Activated CD4-positive, alpha-beta memory T cell treated with anti-CD3 and anti-CD28 coated beads for 36 hours (primary cell): ENCODE measurements around the gene KIF26B. TPM values are rescaled to one million over a fixed set of nuclear protein-coding genes. Genes with fewer than 3 reads are reported as not detected.

Source experiments
- CTCF ChIA-PET: fragments of 350-600 bp; sonication (Branson Sonifier 250); formaldehyde crosslinking; loops from one replicate; lab custom pipeline; 2021; ENCODE audit warnings: antibody characterized with exemption, inconsistent platforms; lab: Charles Lee
- POLR2A ChIA-PET: fragments of 350-600 bp; sonication (Branson Sonifier 250); formaldehyde crosslinking; loops from one replicate; lab custom pipeline; 2021; ENCODE audit warnings: antibody characterized with exemption; lab: Charles Lee
- DNase-seq: peaks from one replicate; pipeline ENCODE4 v3.0.0-alpha.2; 2020
- H3K27ac Mint-ChIP-seq: one replicate; pipeline ENCODE4 v1.8.0; 2021; ENCODE audit warnings: mixed read lengths
- H3K27me3 Mint-ChIP-seq: one replicate; pipeline ENCODE4 v1.8.0; 2021; ENCODE audit warnings: mixed read lengths
- H3K36me3 Mint-ChIP-seq: one replicate; pipeline ENCODE4 v1.8.0; 2021; ENCODE audit warnings: mixed read lengths
- H3K4me1 Mint-ChIP-seq: one replicate; pipeline ENCODE4 v1.8.0; 2021; ENCODE audit warnings: low read depth, mixed read lengths
- H3K4me3 Mint-ChIP-seq: one replicate; pipeline ENCODE4 v1.8.0; 2021; ENCODE audit warnings: mild to moderate bottlenecking, mixed read lengths
- H3K9me3 Mint-ChIP-seq: one replicate; pipeline ENCODE4 v1.8.0; 2021; ENCODE audit warnings: mixed read lengths
- intact Hi-C: fragments of 100-400 bp; cut with micrococcal nuclease; formaldehyde crosslinking; loops from one replicate; pipeline ENCODE4 v1.15.1; 2023
- total RNA-seq, 2 experiments: library from RNA; stranded (reverse); gene quantifications; one replicate each; pipeline ENCODE4 v1.2.3, GENCODE V29; 2021

The KIF26B gene
- total RNA-seq, 2 experiments from 2014 or later = not detected

DNA sequence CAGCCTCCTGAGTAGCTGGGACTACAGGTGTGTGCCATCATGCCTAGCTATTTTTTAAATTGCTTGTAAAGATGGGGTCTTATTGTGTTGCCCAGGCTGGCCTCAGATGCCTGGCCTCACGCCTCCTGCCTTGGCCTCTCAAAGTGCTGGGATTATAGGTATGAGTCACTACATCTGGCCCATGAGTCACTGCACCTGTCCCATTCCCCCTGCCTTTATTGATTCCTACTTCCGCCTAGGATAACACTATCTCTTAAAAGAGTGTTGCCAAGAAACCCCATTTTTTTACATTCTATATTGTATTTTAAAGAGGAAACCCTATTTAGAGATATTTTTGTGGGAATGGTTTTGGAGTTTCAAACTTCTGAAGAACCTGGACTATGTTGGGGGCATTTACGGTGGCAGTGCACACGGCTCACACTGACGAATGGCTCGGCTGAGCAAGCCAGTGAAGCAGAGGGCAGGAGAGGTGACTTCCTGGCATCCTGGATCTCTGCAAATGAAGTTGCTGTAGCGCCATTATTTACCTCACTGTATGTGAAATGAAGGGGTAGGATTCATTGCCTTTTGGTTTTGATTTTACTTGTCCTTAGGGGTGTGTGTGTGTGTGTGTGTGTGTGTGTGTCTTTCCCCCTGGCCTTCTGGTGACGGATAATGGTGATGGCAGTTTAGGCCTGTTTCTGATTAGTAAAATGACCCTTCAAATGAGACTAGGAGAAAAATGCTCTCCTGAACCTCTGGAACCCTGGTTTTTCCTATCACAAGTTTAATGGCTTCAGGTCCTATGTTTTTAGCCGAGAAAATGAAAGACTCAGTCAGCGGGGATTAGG lies 22.5 kb downstream of the KIF26B start:
- Mint-ChIP-seq H3K4me1 (no peaks in the 10 kb centered on the region), H3K27ac (no peak overlapping the region), H3K9me3 (no peaks in the 10 kb centered on the region), H3K4me3 (no peak overlapping the region), H3K36me3 (no peaks in the 10 kb centered on the region), H3K27me3 (no peaks in the 10 kb centered on the region)
- POLR2A ChIA-PET = no interaction called here
- DNase-seq = no peak
- CTCF ChIA-PET = no interaction called here
- intact Hi-C loops = no loop called here

DNA sequence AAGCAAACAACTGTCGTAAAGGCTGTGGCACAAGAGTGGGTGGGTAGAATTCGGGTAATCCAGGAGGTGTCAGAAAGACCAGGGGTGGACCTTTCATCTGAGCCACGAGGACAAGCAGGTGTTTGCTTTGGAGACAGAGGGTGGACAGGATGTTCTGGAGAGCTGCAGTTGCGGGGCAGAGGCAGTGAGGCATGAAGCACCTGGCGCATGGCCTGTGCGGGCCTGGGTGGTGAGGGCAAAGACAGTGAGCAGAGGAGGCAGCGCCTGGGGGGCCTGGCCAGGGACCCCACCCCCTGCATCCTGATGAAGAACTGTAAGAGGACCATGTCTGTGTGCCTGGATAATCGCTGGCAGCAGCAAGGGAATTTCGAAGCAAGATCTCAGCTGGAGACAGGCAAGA lies 24.9 kb downstream of the KIF26B start:
- Mint-ChIP-seq H3K36me3 (no peaks in the 10 kb centered on the region), H3K9me3 (no peaks in the 10 kb centered on the region), H3K4me3 (no peak overlapping the region), H3K4me1 (no peaks in the 10 kb centered on the region), H3K27ac (no peak overlapping the region), H3K27me3 (no peaks in the 10 kb centered on the region)
- no peak for DNase-seq
- intact Hi-C loops = no loop called here
- POLR2A ChIA-PET = no interaction called here
- CTCF ChIA-PET = no interaction called here

- CTCF ChIA-PET = no interaction called here
- H3K27ac Mint-ChIP-seq = no peak overlapping the region
- no peaks in the 10 kb centered on the region for H3K36me3 Mint-ChIP-seq
- DNase-seq = no peak
- no peaks in the 10 kb centered on the region for H3K4me1 Mint-ChIP-seq
- H3K9me3 Mint-ChIP-seq = no peaks in the 10 kb centered on the region
- POLR2A ChIA-PET = no interaction called here
- no peak overlapping the region for H3K4me3 Mint-ChIP-seq
- intact Hi-C loops = no loop called here
- no peaks in the 10 kb centered on the region for H3K27me3 Mint-ChIP-seq
These were observed 25.8 kb downstream of the KIF26B start for GRCh38 chr1:245180496-245181157.

- intact Hi-C loops = no loop called here
- no peak overlapping the region for H3K27ac Mint-ChIP-seq
- ChIA-PET CTCF (no interaction called here), POLR2A (no interaction called here)
- H3K36me3 Mint-ChIP-seq = no peaks in the 10 kb centered on the region
- H3K4me3 Mint-ChIP-seq = no peak overlapping the region
- H3K27me3 Mint-ChIP-seq = no peaks in the 10 kb centered on the region
- no peaks in the 10 kb centered on the region for H3K9me3 Mint-ChIP-seq
- no peaks in the 10 kb centered on the region for H3K4me1 Mint-ChIP-seq
- no peak for DNase-seq
These were observed 26.4 kb downstream of the KIF26B start for GRCh38 chr1:245181158-245181517.

- ChIA-PET POLR2A (no interaction called here), CTCF (no interaction called here)
- no peaks in the 10 kb centered on the region for H3K36me3 Mint-ChIP-seq
- H3K27ac Mint-ChIP-seq = no peak overlapping the region
- no peaks in the 10 kb centered on the region for H3K4me1 Mint-ChIP-seq
- no peak for DNase-seq
- H3K9me3 Mint-ChIP-seq = no peaks in the 10 kb centered on the region
- H3K4me3 Mint-ChIP-seq = no peak overlapping the region
- intact Hi-C loops = no loop called here
- no peaks in the 10 kb centered on the region for H3K27me3 Mint-ChIP-seq
These were observed 27.2 kb downstream of the KIF26B start for GRCh38 chr1:245182028-245182427.

- intact Hi-C loops = no loop called here
- Mint-ChIP-seq H3K4me1 (no peaks in the 10 kb centered on the region), H3K27ac (no peak overlapping the region), H3K27me3 (no peaks in the 10 kb centered on the region), H3K36me3 (no peaks in the 10 kb centered on the region), H3K9me3 (no peaks in the 10 kb centered on the region), H3K4me3 (no peak overlapping the region)
- DNase-seq = no peak
- ChIA-PET POLR2A (no interaction called here), CTCF (no interaction called here)
These were observed 28.6 kb downstream of the KIF26B start for GRCh38 chr1:245183429-245183828.

GRCh38 chr1:245184779-245185178 lies 30.0 kb downstream of the KIF26B start:
- DNase-seq = no peak
- Mint-ChIP-seq H3K27ac (no peak overlapping the region), H3K4me3 (no peak overlapping the region), H3K9me3 (no peaks in the 10 kb centered on the region), H3K36me3 (no peaks in the 10 kb centered on the region), H3K4me1 (no peaks in the 10 kb centered on the region), H3K27me3 (peaks cover 3% of the 10 kb centered on the region)
- ChIA-PET POLR2A (no interaction called here), CTCF (no interaction called here)
- intact Hi-C loops = no loop called here

DNA sequence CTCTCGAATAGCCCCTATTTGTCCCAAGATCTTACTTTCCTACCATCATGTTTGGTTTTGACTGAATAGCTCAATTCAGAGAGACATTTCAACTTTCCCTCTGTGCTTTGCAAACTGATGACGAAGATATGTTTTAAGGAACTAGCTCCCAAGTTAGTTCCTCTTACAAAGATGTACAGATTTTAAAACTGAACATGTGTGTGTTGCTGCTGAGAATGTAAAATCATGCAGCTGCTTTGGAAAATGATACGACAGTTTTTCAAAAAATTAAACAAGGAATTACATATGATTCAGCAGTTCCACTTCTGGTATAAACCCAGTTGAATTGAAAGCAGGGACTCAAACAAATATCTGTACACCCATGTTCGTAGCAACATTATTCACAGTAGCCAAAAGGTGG lies 33.6 kb downstream of the KIF26B start:
- H3K4me1 Mint-ChIP-seq = no peaks in the 10 kb centered on the region
- H3K9me3 Mint-ChIP-seq = no peaks in the 10 kb centered on the region
- intact Hi-C loops = no loop called here
- peaks cover 3% of the 10 kb centered on the region for H3K27me3 Mint-ChIP-seq
- ChIA-PET CTCF (no interaction called here), POLR2A (no interaction called here)
- H3K36me3 Mint-ChIP-seq = no peaks in the 10 kb centered on the region
- H3K4me3 Mint-ChIP-seq = no peak overlapping the region
- no peak for DNase-seq
- no peak overlapping the region for H3K27ac Mint-ChIP-seq

- no peaks in the 10 kb centered on the region for H3K9me3 Mint-ChIP-seq
These were observed 40.6 kb downstream of the KIF26B start for GRCh38 chr1:245195398-245195797.

DNA sequence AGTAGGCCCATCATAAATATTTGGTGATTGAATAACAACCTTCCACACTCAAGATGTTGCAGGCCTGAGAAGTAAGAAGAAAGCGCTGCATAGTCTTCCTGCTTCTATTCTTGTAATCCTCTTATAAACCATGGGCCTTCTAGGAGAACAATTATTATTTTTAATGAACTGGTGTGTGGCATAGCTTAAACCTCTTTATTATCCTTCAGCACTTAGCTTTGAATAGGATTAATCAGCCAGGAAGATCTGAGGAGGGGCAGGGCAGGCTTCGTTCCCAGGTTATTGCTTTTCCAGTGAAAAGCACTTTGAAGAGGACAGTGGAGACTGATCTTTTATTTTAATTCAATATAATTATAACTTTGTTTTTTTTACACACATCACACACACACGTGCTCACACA lies 42.3 kb downstream of the KIF26B start:
- peaks cover 14% of the 10 kb centered on the region for H3K27me3 Mint-ChIP-seq
- POLR2A ChIA-PET = no interaction called here

More at GRCh38 chr1:245195398-245195797, 40.6 kb downstream of the KIF26B start:
- ChIA-PET POLR2A (no interaction called here), CTCF (no interaction called here)
- Mint-ChIP-seq H3K4me1 (no peaks in the 10 kb centered on the region), H3K27ac (no peak overlapping the region), H3K4me3 (no peak overlapping the region), H3K27me3 (peaks cover 11% of the 10 kb centered on the region), H3K36me3 (no peaks in the 10 kb centered on the region)
- DNase-seq = no peak
- intact Hi-C loops = no loop called here

GRCh38 chr1:245197911-245198379 lies 43.2 kb downstream of the KIF26B start:
- Mint-ChIP-seq H3K36me3 (no peaks in the 10 kb centered on the region), H3K9me3 (no peaks in the 10 kb centered on the region), H3K27me3 (peaks cover 14% of the 10 kb centered on the region), H3K27ac (no peak overlapping the region), H3K4me3 (no peak overlapping the region), H3K4me1 (no peaks in the 10 kb centered on the region)
- POLR2A ChIA-PET = no interaction called here
- CTCF ChIA-PET = no interaction called here
- DNase-seq = no peak
- intact Hi-C loops = no loop called here

More for the DNA sequence above, 42.3 kb downstream of the KIF26B start:
- Mint-ChIP-seq H3K36me3 (no peaks in the 10 kb centered on the region), H3K4me3 (no peak overlapping the region), H3K4me1 (no peaks in the 10 kb centered on the region), H3K27ac (no peak overlapping the region), H3K9me3 (no peaks in the 10 kb centered on the region)
- DNase-seq = no peak
- CTCF ChIA-PET = no interaction called here
- intact Hi-C loops = no loop called here

GRCh38 chr1:245198748-245199516 lies 44.1 kb downstream of the KIF26B start:
- H3K9me3 Mint-ChIP-seq = no peaks in the 10 kb centered on the region
- no peaks in the 10 kb centered on the region for H3K4me1 Mint-ChIP-seq
- POLR2A ChIA-PET = no interaction called here
- CTCF ChIA-PET = no interaction called here
- intact Hi-C loops = no loop called here
- peaks cover 14% of the 10 kb centered on the region for H3K27me3 Mint-ChIP-seq
- H3K27ac Mint-ChIP-seq = no peak overlapping the region
- H3K36me3 Mint-ChIP-seq = no peaks in the 10 kb centered on the region
- no peak for DNase-seq
- no peak overlapping the region for H3K4me3 Mint-ChIP-seq
